HepG2 (cell line): ENCODE data around the gene OPA3. TPM values are rescaled to one million over a fixed set of nuclear protein-coding genes. Genes with fewer than 3 reads are reported as not detected.
A peak's percentile ranks its signal among the peaks of the same experiment; 100 is the strongest.

Source experiments
- BORCS8-MEF2B ChIP-seq: sonication (generic); formaldehyde crosslinking; IDR thresholded peaks from 2 replicates; pipeline ENCODE4 v1.8.0; 2022; ENCODE audit warnings: mild to moderate bottlenecking, missing genetic modification reagents
- FIP1L1 ChIP-seq: fragments of 200-400 bp; formaldehyde crosslinking; IDR thresholded peaks from 2 replicates; pipeline ENCODE4 v1.6.1; 2018; ENCODE audit warnings: low read depth, mild to moderate bottlenecking, low read length, moderate library complexity, borderline replicate concordance; ENCODE audit not compliant: insufficient read depth
- GABPB1 ChIP-seq: IDR thresholded peaks from 2 replicates; pipeline ENCODE4 v1.6.1; 2016; ENCODE audit warnings: mild to moderate bottlenecking, missing genetic modification reagents, moderate library complexity, missing compliant biosample characterization
- HNRNPL ChIP-seq: fragments of 200-400 bp; formaldehyde crosslinking; IDR thresholded peaks from 2 replicates; pipeline ENCODE4 v1.6.1; 2017; ENCODE audit warnings: mild to moderate bottlenecking, low read depth, low read length
- IKZF5 ChIP-seq: IDR thresholded peaks from 2 replicates; pipeline ENCODE4 v1.6.1; 2018; ENCODE audit warnings: missing genetic modification reagents, mild to moderate bottlenecking, missing compliant biosample characterization
- KDM3A ChIP-seq: IDR thresholded peaks from 2 replicates; pipeline ENCODE4 v1.6.1; 2018; ENCODE audit warnings: low read depth, missing compliant biosample characterization
- NCOA1 ChIP-seq: sonication (generic); formaldehyde crosslinking; IDR thresholded peaks from 2 replicates; pipeline ENCODE4 v1.9.0; 2021; ENCODE audit warnings: missing genetic modification reagents
- NFYC ChIP-seq: IDR thresholded peaks from 2 replicates; pipeline ENCODE4 v1.6.1; 2016; ENCODE audit warnings: missing genetic modification reagents, missing compliant biosample characterization
- NR2F6 ChIP-seq, 2 experiments: IDR thresholded peaks; 2 replicates each; pipeline ENCODE4 v1.6.1; 2016; ENCODE audit warnings: antibody characterized with exemption in 1 of 2, mild to moderate bottlenecking in 1 of 2
- PCBP1 ChIP-seq: fragments of 200-400 bp; formaldehyde crosslinking; IDR thresholded peaks from 2 replicates; pipeline ENCODE4 v1.6.1; 2017; ENCODE audit warnings: mild to moderate bottlenecking, low read depth, low read length, borderline replicate concordance
- RBAK ChIP-seq: sonication (generic); formaldehyde crosslinking; IDR thresholded peaks from 2 replicates; pipeline ENCODE4 v1.5.1; 2020; ENCODE audit warnings: mild to moderate bottlenecking, missing genetic modification reagents
- REST ChIP-seq, 2 experiments: IDR thresholded peaks; 2 replicates each; pipeline ENCODE4 v1.6.1; 2011 to 2012; ENCODE audit warnings: low read length in 2 of 2, borderline replicate concordance in 1 of 2, low read depth in 1 of 2, mild to moderate bottlenecking in 1 of 2, moderate library complexity in 1 of 2
- RFX5 ChIP-seq: IDR thresholded peaks from 2 replicates; pipeline ENCODE4 v1.6.1; 2011; ENCODE audit warnings: low read depth, low read length, improper control_type of control experiment
- SP1 ChIP-seq, 2 experiments: fragments of 450-650 bp in 1 of 2; sonication (generic) in 1 of 2; formaldehyde crosslinking in 1 of 2; IDR thresholded peaks; 2 replicates each; pipeline versions ENCODE4 v1.4.0 to v1.6.1; 2016 to 2020; ENCODE audit warnings: missing genetic modification reagents in 1 of 2
- SRF ChIP-seq: IDR thresholded peaks from 2 replicates; pipeline ENCODE4 v1.6.1; 2011; ENCODE audit warnings: mild to moderate bottlenecking, low read depth, low read length, moderate library complexity
- ZBTB14 ChIP-seq: sonication (generic); formaldehyde crosslinking; IDR thresholded peaks from 2 replicates; pipeline ENCODE4 v1.4.0; 2020; ENCODE audit warnings: missing genetic modification reagents
- ZMYM4 ChIP-seq: sonication (generic); formaldehyde crosslinking; IDR thresholded peaks from 2 replicates; pipeline ENCODE4 v1.8.1; 2023; ENCODE audit warnings: mild to moderate bottlenecking, missing genetic modification reagents
- ZNF329 ChIP-seq: sonication (generic); formaldehyde crosslinking; IDR thresholded peaks from 2 replicates; pipeline ENCODE4 v1.9.0; 2021; ENCODE audit warnings: low read depth, mild to moderate bottlenecking, missing genetic modification reagents
- ZNF331 ChIP-seq: sonication (generic); formaldehyde crosslinking; IDR thresholded peaks from 2 replicates; pipeline ENCODE4 v1.4.0; 2020; ENCODE audit warnings: missing genetic modification reagents
- ZNF350 ChIP-seq: sonication (generic); formaldehyde crosslinking; IDR thresholded peaks from 2 replicates; pipeline ENCODE4 v1.4.0; 2020; ENCODE audit warnings: mild to moderate bottlenecking, low read depth, missing genetic modification reagents, borderline replicate concordance
- ZNF441 ChIP-seq: sonication (generic); formaldehyde crosslinking; IDR thresholded peaks from 2 replicates; pipeline ENCODE4 v1.7.0; 2021; ENCODE audit warnings: missing genetic modification reagents, borderline replicate concordance
- ZNF558 ChIP-seq: sonication (generic); formaldehyde crosslinking; IDR thresholded peaks from 2 replicates; pipeline ENCODE4 v1.9.0; 2022; ENCODE audit warnings: mild to moderate bottlenecking, missing genetic modification reagents, borderline replicate concordance
- ZNF572 ChIP-seq: sonication (generic); formaldehyde crosslinking; IDR thresholded peaks from 2 replicates; pipeline ENCODE4 v1.5.1; 2020; ENCODE audit warnings: mild to moderate bottlenecking, missing genetic modification reagents
- ZNF850 ChIP-seq: sonication (generic); formaldehyde crosslinking; conservative IDR thresholded peaks from 2 replicates; pipeline ENCODE4 v1.9.0; 2021; ENCODE audit warnings: mild to moderate bottlenecking, missing genetic modification reagents
- polyA plus RNA-seq, 8 experiments: library from polyadenylated mRNA; depleted of rRNA in 3 of 8; stranded (reverse) in 7 of 8; unstranded in 1 of 8; fragments of >200 nt; fragmentation: Illumina TruSeq in 4 of 8; extraction: Trizol in 4 of 8; gene quantifications; 2 replicates each; pipeline versions ENCODE4 v1.2.1 to v1.2.3, GENCODE V29; 2011 to 2016; ENCODE audit warnings: low read depth in 4 of 8, missing spikeins in 1 of 8, mixed read lengths in 1 of 8; ENCODE audit not compliant: insufficient read depth in 1 of 8
- total RNA-seq, 5 experiments: library from RNA; depleted of rRNA; stranded (reverse); fragments of >200 nt; fragmentation: Illumina TruSeq; extraction: Trizol; gene quantifications; 2 replicates each; pipeline ENCODE4 v1.2.3, GENCODE V29; 2016; ENCODE audit warnings: low read depth in 1 of 5

Gene OPA3
- total and polyA plus RNA-seq, 2 of the 13 experiments (the other 11 are each of a cell fraction or from before 2014, with no cell fraction given): 8.3 to 17.7 TPM

- TF ChIP-seq GABPB1 (CRISPR knock-in tag) (peak; percentile 87), ZNF850 (CRISPR knock-in tag) (no peak), IKZF5 (CRISPR knock-in tag) (no peak; the same call in 1 of the 2 replicates), KDM3A (CRISPR knock-in tag) (peak; percentile 79; the same call in 1 of the 2 replicates), ZNF441 (CRISPR knock-in tag) (no peak), NFYC (CRISPR knock-in tag) (peak; percentile 92), NCOA1 (0 out of 2 replicates have a peak, but pooled peaks have one; percentile 15), SRF (peak; percentile 81; the same call in 1 of the 2 replicates), BORCS8-MEF2B (CRISPR knock-in tag) (peak; percentile 55; the same call in 1 of the 2 replicates), RFX5 (peak; percentile 54; the same call in 1 of the 2 replicates), SP1 (IDR thresholded peaks at IDR 0.05) (no peak), SP1 (CRISPR knock-in tag; IDR thresholded peaks at IDR 0.05) (peak; percentile 78), ZBTB14 (peak; percentile 81), ZNF572 (CRISPR knock-in tag) (no peak), ZNF558 (no peak), NR2F6 (IDR thresholded peaks at IDR 0.05) (no peak), NR2F6 (CRISPR knock-in tag; IDR thresholded peaks at IDR 0.05) (peak; percentile 34; the same call in 1 of the 2 replicates), ZNF350 (CRISPR knock-in tag) (peak; percentile 45; the same call in 1 of the 2 replicates), ZNF329 (CRISPR knock-in tag) (no peak; the same call in 1 of the 2 replicates), FIP1L1 (0 out of 2 replicates have a peak, but pooled peaks have one; percentile 34), ZNF331 (CRISPR knock-in tag) (0 out of 2 replicates have a peak, but pooled peaks have one; percentile 9), PCBP1 (peak; percentile 59; the same call in 1 of the 2 replicates), ZMYM4 (CRISPR knock-in tag) (peak; percentile 80), REST (IDR thresholded peaks at IDR 0.05; ENCODE audit: borderline replicate concordance in 1 of 2, low read depth in 1 of 2, low read length in 2 of 2) (no peak), HNRNPL (0 out of 2 replicates have a peak, but pooled peaks have one; percentile 62), RBAK (no peak)
Observed at GRCh38 chr19:45584332-45585157, at the start of gene OPA3 (continued).
